NCI-H2196 treated with DMSO at 0.1 percent for 48 hours (cell line): ENCODE results near the gene STH.
A peak's percentile ranks its signal among the peaks of the same experiment; 100 is the strongest.

ENCODE experiments used
- DNase-seq: peaks from one replicate; lab custom pipeline; 2025; ENCODE audit not compliant: unreplicated experiment; lab: John Stamatoyannopoulos, UW

The STH gene

DNA sequence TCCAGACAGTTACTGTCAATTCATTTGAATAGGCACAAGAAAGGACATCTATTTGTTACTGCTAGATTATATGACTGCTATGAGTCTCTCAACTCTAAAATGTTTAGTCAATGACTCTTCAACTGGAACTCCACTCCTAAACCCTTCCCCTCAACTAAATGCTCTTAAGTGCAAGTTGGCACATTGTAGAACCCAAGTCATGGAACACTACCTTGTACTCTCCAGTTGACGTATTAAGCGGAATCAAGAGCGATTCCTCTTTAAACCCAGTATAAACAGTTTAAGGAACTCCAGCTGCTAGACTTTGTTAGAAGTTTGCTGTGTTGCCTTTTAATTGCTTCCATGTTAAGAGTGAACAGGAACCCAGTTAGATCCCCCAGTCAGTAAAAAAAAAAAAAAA, 44.6 kb downstream of the STH start:
- DNase-seq = no peak

DNA sequence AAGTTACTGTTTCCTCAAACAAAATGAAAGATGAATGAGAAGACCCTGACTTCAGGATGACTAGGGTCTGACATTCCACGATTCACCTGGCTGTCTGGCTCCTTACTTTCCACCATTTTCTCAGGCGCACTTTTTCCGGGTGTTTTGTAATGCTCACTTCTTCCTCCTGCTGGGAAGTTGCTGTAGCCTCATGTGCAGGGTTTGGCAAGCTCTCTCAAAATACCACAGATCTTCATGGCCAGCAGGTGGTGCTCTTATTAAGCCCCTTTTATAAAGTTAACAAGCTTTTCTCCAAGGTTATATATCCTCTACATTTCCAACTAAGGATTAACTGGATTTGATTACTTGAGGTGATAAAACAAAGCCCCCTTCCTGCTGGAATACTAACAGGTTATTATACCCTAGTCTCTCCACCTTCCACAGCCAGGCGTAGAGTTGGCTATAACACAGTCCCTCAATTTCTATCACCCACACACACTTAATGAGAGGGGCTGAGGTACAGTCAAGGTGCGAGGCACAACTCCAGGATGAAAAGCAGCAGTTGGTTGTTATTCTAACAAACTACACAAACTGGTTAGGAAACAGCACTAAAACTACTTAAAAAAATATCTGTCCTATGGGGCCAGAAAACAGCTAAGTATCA, 45.4 kb downstream of the STH start:
- peak; percentile 91 for DNase-seq

DNA sequence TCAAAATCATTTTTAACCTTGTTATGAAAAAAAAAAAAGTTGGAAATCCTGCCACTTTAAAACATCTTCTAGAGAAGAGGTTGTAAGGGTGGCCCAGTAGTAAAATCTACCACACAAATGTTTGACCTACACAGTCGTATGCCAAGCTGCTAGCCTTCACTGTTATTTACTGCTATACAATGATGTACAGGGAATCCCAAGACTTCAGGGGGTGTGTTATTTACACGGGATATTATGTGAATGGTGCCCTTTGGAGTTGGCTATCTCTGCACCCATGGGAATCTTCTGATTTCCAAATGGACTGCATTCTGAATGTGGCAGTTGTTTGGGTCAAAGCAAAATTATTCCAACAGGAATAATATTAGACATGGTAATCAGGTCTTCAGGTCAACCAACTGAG, 45.9 kb downstream of the STH start:
- DNase-seq = no peak

DNA sequence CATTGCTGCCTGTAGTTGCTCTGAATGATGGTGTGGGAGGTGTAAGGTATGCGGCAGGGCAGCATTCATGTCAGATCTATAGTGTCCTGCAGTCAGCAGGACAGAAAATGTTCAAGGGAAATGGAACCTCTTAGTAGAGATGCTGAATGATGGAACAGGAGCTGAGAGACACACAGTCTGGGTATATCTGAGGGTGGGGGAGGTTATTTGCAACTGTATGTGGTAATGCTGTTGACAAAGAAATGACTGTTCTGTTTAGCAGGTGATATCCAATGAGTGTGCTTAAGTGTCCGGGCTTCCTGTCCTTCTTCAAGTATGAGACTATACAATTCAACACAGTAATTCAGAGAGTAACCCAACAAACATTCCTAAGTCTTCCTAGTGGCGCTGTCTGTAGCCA, 46.6 kb downstream of the STH start:
- DNase-seq = peak; percentile 79

DNA sequence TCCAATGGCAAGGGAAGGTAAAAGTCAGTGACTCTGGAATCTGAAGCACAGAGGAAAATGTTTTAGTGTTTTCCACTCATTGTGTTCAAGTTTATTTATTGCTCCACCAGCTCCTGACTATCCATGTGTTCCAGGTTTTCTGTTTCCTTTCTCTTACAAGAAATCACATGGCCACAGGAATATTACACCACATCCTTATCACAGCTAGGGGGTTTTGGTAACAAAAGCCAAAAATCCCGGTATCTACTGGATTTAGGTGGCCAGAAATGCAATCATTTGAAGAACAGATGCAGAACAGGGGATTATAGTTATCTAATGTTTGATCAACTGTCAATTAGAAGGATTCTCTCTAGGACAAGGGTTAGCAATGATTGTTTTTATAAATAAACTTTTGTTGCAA, 47.9 kb downstream of the STH start:
- DNase-seq = no peak

DNA sequence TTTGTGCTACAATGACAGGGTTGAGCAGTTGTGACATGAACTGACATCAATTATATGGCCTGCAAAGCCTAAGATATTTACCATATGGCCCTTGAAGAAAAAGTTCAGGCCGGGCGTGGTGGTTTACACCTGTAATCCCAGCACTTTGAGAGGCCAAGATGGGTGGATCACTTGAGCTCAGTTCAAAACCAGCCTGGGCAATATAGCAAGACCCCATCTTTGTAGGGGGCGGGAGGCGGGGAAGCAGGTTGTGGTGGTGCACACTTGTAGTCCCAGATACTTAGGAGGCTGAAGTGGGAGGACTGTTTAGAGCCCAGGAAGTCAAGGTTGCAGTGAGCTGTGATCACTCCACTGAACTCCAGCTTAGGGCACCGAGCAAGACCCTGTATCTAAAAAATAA, 48.3 kb downstream of the STH start:
- no peak for DNase-seq

DNA sequence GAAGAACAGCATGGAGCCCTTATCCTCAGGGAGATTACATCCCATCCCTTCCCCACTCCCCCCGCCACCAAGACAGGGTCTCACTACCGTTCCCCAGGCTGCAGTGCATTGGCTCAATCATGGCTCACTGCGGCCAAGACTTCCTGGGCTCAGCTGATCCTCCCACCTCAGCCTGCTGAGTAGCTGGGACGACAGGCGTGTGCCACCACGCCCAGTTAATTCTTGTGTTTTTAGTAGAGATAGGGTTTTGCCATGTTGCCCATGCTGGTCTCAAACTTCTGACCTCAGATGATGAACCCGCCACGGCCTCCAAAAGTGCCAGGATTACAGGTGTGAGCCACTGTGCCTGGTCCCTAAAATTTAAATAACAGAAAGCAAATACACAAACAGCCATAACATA, 48.8 kb downstream of the STH start:
- DNase-seq = no peak
